NCI-H2196 (cell line): ENCODE results near the gene PCGF3.
"Not testable (repeated sequence)": the region's sequence is repeated elsewhere in the genome, so short reads cannot be mapped to it uniquely, and the experiment has no call there.

Source experiments
- DNase-seq: peaks from one replicate; lab custom pipeline; 2025; ENCODE audit not compliant: unreplicated experiment; lab: John Stamatoyannopoulos, UW

The PCGF3 gene

GRCh38 chr4:762211-763190, 56.9 kb downstream of the PCGF3 start:
- DNase-seq: peak; percentile 6

- no peak for DNase-seq
Measured at GRCh38 chr4:763191-763810, 57.7 kb downstream of the PCGF3 start.

- DNase-seq: no peak
Measured at GRCh38 chr4:763922-764321, 58.3 kb downstream of the PCGF3 start.

GRCh38 chr4:764405-765169, 59.0 kb downstream of the PCGF3 start:
- no peak for DNase-seq

GRCh38 chr4:766152-766515, 60.5 kb downstream of the PCGF3 start:
- DNase-seq: no peak

GRCh38 chr4:766559-767283, 61.1 kb downstream of the PCGF3 start:
- no peak for DNase-seq

GRCh38 chr4:768076-768475, 62.4 kb downstream of the PCGF3 start:
- no peak for DNase-seq

- DNase-seq: no peak
Measured at GRCh38 chr4:768995-769394, 63.4 kb downstream of the PCGF3 start.

GRCh38 chr4:769511-769910, 63.9 kb downstream of the PCGF3 start:
- DNase-seq: no peak

GRCh38 chr4:770022-770421, 64.4 kb downstream of the PCGF3 start:
- DNase-seq: no peak

- no peak for DNase-seq
Measured at GRCh38 chr4:771464-771863, 65.8 kb downstream of the PCGF3 start.

- DNase-seq: no peak
Measured at GRCh38 chr4:772118-772517, 66.5 kb downstream of the PCGF3 start.

GRCh38 chr4:772776-773175, 67.1 kb downstream of the PCGF3 start:
- DNase-seq: no peak

- no peak for DNase-seq
Measured at GRCh38 chr4:773214-773613, 67.6 kb downstream of the PCGF3 start.

GRCh38 chr4:774419-775092, 68.9 kb downstream of the PCGF3 start:
- not testable (repeated sequence) for DNase-seq

- not testable (repeated sequence) for DNase-seq
Measured at GRCh38 chr4:775485-775884, 69.9 kb downstream of the PCGF3 start.

- DNase-seq: no peak
Measured at GRCh38 chr4:776743-777441, 71.3 kb downstream of the PCGF3 start.

GRCh38 chr4:777520-778262, 72.1 kb downstream of the PCGF3 start:
- no peak for DNase-seq

GRCh38 chr4:779555-779954, 73.9 kb downstream of the PCGF3 start:
- DNase-seq: no peak
